Tibial nerve (tissue), 4 donors: ENCODE measurements around the gene PDLIM5. TPM values are rescaled to one million over a fixed set of nuclear protein-coding genes. Genes with fewer than 3 reads are reported as not detected.
"Not testable (repeated sequence)": the region's sequence is repeated elsewhere in the genome, so short reads cannot be mapped to it uniquely, and the experiment has no call there.

Experiments used
- DNase-seq, 2 donors: peaks; one replicate each; pipeline ENCODE4 v3.0.0-alpha.2; 2019; ENCODE audit warnings: low spot score in 2 of 2
- H3K27ac ChIP-seq, 4 donors: fragments of 200-600 bp; sonication (generic) in 3 of 4; one replicate each; pipeline ENCODE4 v1.5.1; 2017 to 2019; ENCODE audit warnings: mild to moderate bottlenecking in 1 of 4
- H3K27me3 ChIP-seq, 2 donors: fragments of 200-600 bp; sonication (generic) in 1 of 2; one replicate each; pipeline versions ENCODE4 v1.5.1 to v1.6.0; 2017 to 2019
- H3K36me3 ChIP-seq, 3 donors: fragments of 200-600 bp; sonication (generic); one replicate each; pipeline ENCODE4 v1.5.1; 2018 to 2019
- H3K4me1 ChIP-seq, 4 donors: fragments of 200-600 bp; sonication (generic) in 3 of 4; one replicate each; pipeline ENCODE4 v1.5.1; 2017 to 2019
- H3K4me3 ChIP-seq, 4 donors: fragments of 200-600 bp; sonication (generic) in 3 of 4; one replicate each; pipeline ENCODE4 v1.5.1; 2017 to 2019; ENCODE audit warnings: mild to moderate bottlenecking in 1 of 4, moderate library complexity in 1 of 4
- H3K9me3 ChIP-seq, 4 donors: fragments of 200-600 bp; sonication (generic) in 3 of 4; one replicate each; pipeline ENCODE4 v1.5.1; 2017 to 2019
- CTCF ChIP-seq, 5 experiments: fragments of 200-600 bp in 3 of 5; fragments of 450-650 bp in 2 of 5; sonication (generic) in 3 of 5; IDR thresholded peaks; one replicate each; pipeline ENCODE4 v1.5.1; 2016 to 2019; ENCODE audit warnings: antibody characterized with exemption in 5 of 5, mild to moderate bottlenecking in 3 of 5, moderate library complexity in 2 of 5
- EP300 ChIP-seq, 2 donors: sonication (generic); formaldehyde crosslinking; IDR thresholded peaks; one replicate each; pipeline ENCODE4 v1.6.1; 2017; ENCODE audit warnings: antibody characterized with exemption in 2 of 2, mild to moderate bottlenecking in 1 of 2
- POLR2A ChIP-seq, 2 donors: fragments of 450-650 bp; IDR thresholded peaks; one replicate each; pipeline ENCODE4 v1.6.1; 2017; ENCODE audit warnings: antibody characterized with exemption in 2 of 2, mild to moderate bottlenecking in 2 of 2, moderate library complexity in 2 of 2
- WGBS, 2 donors: methylation state at CpG; one replicate each; pipeline ENCODE4 v1.1.5; 2018; 5-methylcytosine and 5-hydroxymethylcytosine counted together
- total RNA-seq, 4 donors: library from RNA; depleted of rRNA; stranded (reverse); fragments of >200 nt; gene quantifications; one replicate each; pipeline ENCODE4 v1.1.0, GENCODE V29; 2016

Gene PDLIM5
- total RNA-seq, 4 donors from 2014 or later = 73.5 to 117 (median 98.2) TPM

GRCh38 chr4:94650690-94651089, 198.9 kb downstream of the PDLIM5 start:
- TF ChIP-seq EP300 (IDR thresholded peaks at IDR 0.05) (no peak), POLR2A (IDR thresholded peaks at IDR 0.05) (no peak), CTCF (IDR thresholded peaks at IDR 0.05) (no peak)
- DNase-seq = no peak
- 64 to 69% methylated on average over 3 of the region's 3 CpGs for WGBS, 2 donors
- no peak overlapping the region for H3K4me3 ChIP-seq
- peaks cover 0 to 37% (median 0%) of the 10 kb centered on the region in 4 donors for H3K4me1 ChIP-seq
- H3K27ac ChIP-seq = no peak overlapping the region
- H3K27me3 ChIP-seq = no peaks in the 10 kb centered on the region
- H3K36me3 ChIP-seq = peaks cover 0 to 13% (median 0%) of the 10 kb centered on the region in 3 donors
- H3K9me3 ChIP-seq = no peaks in the 10 kb centered on the region

DNA sequence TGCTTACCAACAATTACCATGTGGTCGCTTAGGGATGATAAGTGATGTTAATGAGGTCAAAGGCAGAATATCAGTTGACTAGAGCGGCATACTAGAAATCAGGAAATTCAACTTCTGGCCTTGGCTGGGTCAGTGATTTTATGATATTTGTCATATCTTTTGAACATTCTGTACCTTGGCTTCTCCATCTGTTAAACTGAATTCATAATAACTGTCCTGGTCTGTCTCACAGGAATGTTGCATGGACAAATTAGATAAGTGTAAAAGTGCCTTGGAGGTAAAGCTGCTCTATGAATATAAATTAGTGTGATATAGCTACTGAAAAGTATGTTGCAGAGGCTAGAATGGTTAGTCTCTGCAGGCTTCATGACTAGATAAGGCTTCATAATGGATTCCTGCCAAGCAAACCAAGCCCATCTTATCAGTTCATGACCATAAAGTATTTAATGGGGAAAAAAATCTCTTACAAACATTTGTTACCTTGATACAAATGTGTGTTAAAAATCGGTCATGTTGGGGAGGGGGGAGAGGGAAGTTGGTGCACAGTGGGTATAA, 201.4 kb downstream of the PDLIM5 start:
- TF ChIP-seq CTCF (IDR thresholded peaks at IDR 0.05) (no peak), POLR2A (IDR thresholded peaks at IDR 0.05) (no peak), EP300 (IDR thresholded peaks at IDR 0.05) (no peak)
- no peaks in the 10 kb centered on the region for H3K27me3 ChIP-seq
- no peaks in the 10 kb centered on the region for H3K9me3 ChIP-seq
- H3K36me3 ChIP-seq = peaks cover 0 to 17% (median 0%) of the 10 kb centered on the region in 3 donors
- H3K4me1 ChIP-seq = peaks cover 0 to 37% (median 0%) of the 10 kb centered on the region in 4 donors
- 86 to 88% methylated on average over 3 of the region's 3 CpGs for WGBS, 2 donors
- DNase-seq = no peak
- no peak overlapping the region for H3K4me3 ChIP-seq
- H3K27ac ChIP-seq = no peak overlapping the region

GRCh38 chr4:94653984-94654609, 202.4 kb downstream of the PDLIM5 start:
- H3K27me3 ChIP-seq = no peaks in the 10 kb centered on the region
- 32 to 52% methylated on average over 3 of the region's 3 CpGs for WGBS, 2 donors
- no peak for DNase-seq
- H3K36me3 ChIP-seq = peaks cover 0 to 16% (median 0%) of the 10 kb centered on the region in 3 donors
- H3K4me1 ChIP-seq = peaks cover 0 to 36% (median 0%) of the 10 kb centered on the region in 4 donors
- no peak overlapping the region for H3K4me3 ChIP-seq
- TF ChIP-seq EP300 (IDR thresholded peaks at IDR 0.05) = no peak
- no peak for TF ChIP-seq CTCF (IDR thresholded peaks at IDR 0.05)
- TF ChIP-seq POLR2A (IDR thresholded peaks at IDR 0.05) = no peak
- no peaks in the 10 kb centered on the region for H3K9me3 ChIP-seq
- peak overlapping the region in 2 of 4 donors; percentile 16 to 41 for H3K27ac ChIP-seq

DNA sequence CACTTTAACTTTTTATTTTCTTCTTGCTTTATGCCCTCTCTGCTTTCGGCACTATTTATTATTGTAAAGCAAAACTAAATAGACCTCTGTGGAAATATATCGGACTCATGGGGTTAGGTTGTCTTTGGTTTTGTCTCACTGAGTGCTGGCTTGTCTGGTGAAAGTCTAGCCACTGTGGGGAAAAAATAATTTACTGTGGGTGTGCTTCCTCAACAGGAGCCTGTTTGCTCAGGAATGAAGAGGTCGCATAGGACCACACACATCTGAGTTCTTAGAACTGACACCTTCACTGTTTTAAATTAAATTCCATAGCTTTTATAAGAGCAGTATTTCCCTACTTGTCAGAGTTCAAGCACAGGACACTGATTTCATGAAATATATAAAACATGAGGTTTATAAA, 203.0 kb downstream of the PDLIM5 start:
- H3K4me1 ChIP-seq = peaks cover 0 to 29% (median 0%) of the 10 kb centered on the region in 4 donors
- H3K27me3 ChIP-seq = no peaks in the 10 kb centered on the region
- DNase-seq = no peak
- no peaks in the 10 kb centered on the region for H3K9me3 ChIP-seq
- H3K36me3 ChIP-seq = peaks cover 0 to 16% (median 0%) of the 10 kb centered on the region in 3 donors
- H3K27ac ChIP-seq = peak overlapping the region in 2 of 4 donors; percentile 16 to 41
- 44 to 51% methylated on average over 3 of the region's 3 CpGs for WGBS, 2 donors
- TF ChIP-seq EP300 (IDR thresholded peaks at IDR 0.05) (no peak), CTCF (IDR thresholded peaks at IDR 0.05) (no peak), POLR2A (IDR thresholded peaks at IDR 0.05) (no peak)
- no peak overlapping the region for H3K4me3 ChIP-seq

GRCh38 chr4:94660614-94661013, 208.9 kb downstream of the PDLIM5 start:
- 56 to 66% methylated on average over 3 of the region's 3 CpGs for WGBS, 2 donors
- Histone ChIP-seq H3K4me1 (peaks cover 0 to 1% (median 0%) of the 10 kb centered on the region in 4 donors), H3K4me3 (no peak overlapping the region), H3K27me3 (no peaks in the 10 kb centered on the region), H3K36me3 (peaks cover 0 to 44% (median 0%) of the 10 kb centered on the region in 3 donors), H3K27ac (no peak overlapping the region), H3K9me3 (no peaks in the 10 kb centered on the region)
- no peak for DNase-seq
- TF ChIP-seq CTCF (IDR thresholded peaks at IDR 0.05) (no peak), EP300 (IDR thresholded peaks at IDR 0.05) (no peak), POLR2A (IDR thresholded peaks at IDR 0.05) (no peak)

DNA sequence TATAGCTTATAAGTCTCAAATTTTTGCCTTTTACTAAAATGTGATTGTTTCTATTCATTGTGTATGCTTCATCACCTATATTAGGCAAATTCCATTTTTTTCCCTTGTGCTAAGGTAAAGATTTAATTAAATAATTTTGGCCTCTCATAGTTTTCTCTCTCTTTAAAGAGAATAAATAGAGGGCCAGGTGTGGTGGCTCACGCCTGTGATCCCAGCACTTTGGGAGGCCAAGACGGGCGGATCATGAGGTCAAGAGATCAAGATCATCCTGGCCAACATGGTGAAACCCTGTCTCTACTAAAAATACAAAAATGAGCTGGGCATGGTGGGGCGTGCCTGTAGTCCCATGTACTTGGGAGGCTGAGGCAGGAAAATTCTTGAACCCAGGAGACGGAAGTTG, 213.3 kb downstream of the PDLIM5 start:
- 93 to 94% methylated on average over 5 of the region's 5 CpGs for WGBS, 2 donors
- H3K36me3 ChIP-seq = peaks cover 0 to 32% (median 0%) of the 10 kb centered on the region in 3 donors

More for the DNA sequence above, 213.3 kb downstream of the PDLIM5 start:
- H3K27me3 ChIP-seq, H3K27ac ChIP-seq, H3K4me3 ChIP-seq, DNase-seq, H3K4me1 ChIP-seq, H3K9me3 ChIP-seq: not testable (repeated sequence)
